Endothelial cell of umbilical vein (primary cell): ENCODE data around the gene CPO.

ENCODE experiments used
- CTCF ChIP-seq, 2 donors: IDR thresholded peaks; 1 replicate in 1 of 2; 2 replicates in 1 of 2; pipeline ENCODE4 v1.5.1; 2011; ENCODE audit warnings: low read length in 2 of 2, mild to moderate bottlenecking in 2 of 2, moderate library complexity in 2 of 2, control low read depth in 1 of 2, inconsistent platforms in 1 of 2, low read depth in 1 of 2; ENCODE audit not compliant: insufficient read depth in 1 of 2; ENCODE audit errors: extremely low read depth in 1 of 2
- EZH2 ChIP-seq: IDR thresholded peaks from 2 replicates; pipeline ENCODE4 v1.6.1; 2012; ENCODE audit warnings: borderline replicate concordance, low read depth, mild to moderate bottlenecking, moderate library complexity, low read length, inconsistent platforms; ENCODE audit not compliant: severe bottlenecking
- FOS ChIP-seq: IDR thresholded peaks from 2 replicates; pipeline ENCODE4 v1.6.1; 2011; ENCODE audit warnings: mild to moderate bottlenecking, low read length, moderate library complexity, borderline replicate concordance; ENCODE audit not compliant: insufficient read depth
- MAX ChIP-seq: IDR thresholded peaks from 2 replicates; pipeline ENCODE4 v1.6.1; 2011; ENCODE audit not compliant: insufficient read depth, insufficient read length
- POLR2A ChIP-seq: IDR thresholded peaks from 2 replicates; pipeline ENCODE4 v1.6.1; 2012; ENCODE audit warnings: low read depth, mild to moderate bottlenecking, control low read depth, low read length

- TF ChIP-seq CTCF (IDR thresholded peaks at IDR 0.05; ENCODE audit: extremely low read depth in 1 of 2, insufficient read depth in 1 of 2, low read depth in 1 of 2, low read length in 2 of 2) (no peak), EZH2 (no peak), MAX (no peak), POLR2A (no peak), FOS (no peak)
These were observed 43.1 kb downstream of the CPO start for GRCh38 chr2:206982360-206982955.
